ENCODE measurements around the gene CSTF2.

DNA sequence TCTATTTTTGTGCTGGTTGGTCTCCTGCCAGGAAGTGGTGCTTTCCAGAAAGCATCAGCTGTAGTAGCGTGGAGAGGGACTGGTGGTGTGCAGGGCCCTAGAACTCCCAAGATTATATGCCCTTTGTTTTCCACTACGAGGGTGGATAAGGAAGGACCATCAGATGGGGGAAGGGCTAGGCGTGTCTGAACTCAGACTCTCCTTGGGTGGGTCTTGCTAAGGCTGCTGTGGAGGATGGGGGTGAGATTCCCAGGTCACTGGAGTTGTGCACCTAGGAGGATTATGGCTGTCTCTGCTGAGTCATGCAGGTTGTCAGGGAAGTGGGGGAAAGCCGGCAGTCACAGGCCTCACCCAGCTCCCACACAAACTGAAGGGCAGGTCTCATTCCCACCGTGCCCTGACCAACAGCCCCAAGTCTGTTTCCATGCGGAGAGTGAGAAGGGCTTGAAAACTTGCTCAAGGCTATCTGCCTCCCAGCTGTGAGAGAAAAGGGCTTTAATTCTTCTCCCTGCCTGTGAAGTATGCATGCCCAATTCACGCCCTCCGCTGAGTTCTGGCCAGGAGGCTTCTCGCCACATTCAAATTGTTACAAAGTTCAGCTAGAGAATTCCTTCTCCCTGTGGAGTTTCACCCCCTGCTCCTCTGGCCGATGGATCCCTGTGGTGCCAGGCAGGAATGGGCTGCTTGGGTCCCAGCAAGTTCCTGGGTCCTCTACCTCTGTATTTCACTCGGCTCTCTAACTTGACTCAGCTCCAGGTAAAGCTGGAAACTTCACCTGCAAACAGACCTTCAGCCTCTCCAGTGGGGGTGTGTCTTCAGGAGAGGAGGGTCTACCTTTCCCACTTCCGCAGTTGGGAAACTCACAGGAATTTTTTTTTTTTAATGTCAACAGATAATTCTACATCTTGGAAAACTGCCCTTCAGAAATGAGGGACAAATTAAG is 7.7 kb upstream of the CSTF2 start:
- TF ChIP-seq, protein P1, sequence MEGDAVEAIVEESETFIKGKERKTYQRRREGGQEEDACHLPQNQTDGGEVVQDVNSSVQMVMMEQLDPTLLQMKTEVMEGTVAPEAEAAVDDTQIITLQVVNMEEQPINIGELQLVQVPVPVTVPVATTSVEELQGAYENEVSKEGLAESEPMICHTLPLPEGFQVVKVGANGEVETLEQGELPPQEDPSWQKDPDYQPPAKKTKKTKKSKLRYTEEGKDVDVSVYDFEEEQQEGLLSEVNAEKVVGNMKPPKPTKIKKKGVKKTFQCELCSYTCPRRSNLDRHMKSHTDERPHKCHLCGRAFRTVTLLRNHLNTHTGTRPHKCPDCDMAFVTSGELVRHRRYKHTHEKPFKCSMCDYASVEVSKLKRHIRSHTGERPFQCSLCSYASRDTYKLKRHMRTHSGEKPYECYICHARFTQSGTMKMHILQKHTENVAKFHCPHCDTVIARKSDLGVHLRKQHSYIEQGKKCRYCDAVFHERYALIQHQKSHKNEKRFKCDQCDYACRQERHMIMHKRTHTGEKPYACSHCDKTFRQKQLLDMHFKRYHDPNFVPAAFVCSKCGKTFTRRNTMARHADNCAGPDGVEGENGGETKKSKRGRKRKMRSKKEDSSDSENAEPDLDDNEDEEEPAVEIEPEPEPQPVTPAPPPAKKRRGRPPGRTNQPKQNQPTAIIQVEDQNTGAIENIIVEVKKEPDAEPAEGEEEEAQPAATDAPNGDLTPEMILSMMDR (IDR thresholded peaks at IDR 0.05), result no peak
- TF ChIP-seq POLR2A (IDR thresholded peaks at IDR 0.05), result no peak

Data from adrenal gland (tissue), 5 donors.